ENCODE data around the gene PRR22.
A peak's percentile ranks its signal among the peaks of the same experiment; 100 is the strongest.

Gene PRR22

GRCh38 chr19:5811117-5811516, 26.6 kb upstream of the PRR22 start:
- DNase-seq: no peak

GRCh38 chr19:5809469-5809868, 24.9 kb upstream of the PRR22 start:
- no peak for DNase-seq

- no peak for DNase-seq
These were observed 24.5 kb upstream of the PRR22 start for GRCh38 chr19:5809053-5809452.

- DNase-seq: no peak
These were observed 23.7 kb upstream of the PRR22 start for GRCh38 chr19:5808120-5808816.

GRCh38 chr19:5806905-5807304, 22.4 kb upstream of the PRR22 start:
- no peak for DNase-seq

DNA sequence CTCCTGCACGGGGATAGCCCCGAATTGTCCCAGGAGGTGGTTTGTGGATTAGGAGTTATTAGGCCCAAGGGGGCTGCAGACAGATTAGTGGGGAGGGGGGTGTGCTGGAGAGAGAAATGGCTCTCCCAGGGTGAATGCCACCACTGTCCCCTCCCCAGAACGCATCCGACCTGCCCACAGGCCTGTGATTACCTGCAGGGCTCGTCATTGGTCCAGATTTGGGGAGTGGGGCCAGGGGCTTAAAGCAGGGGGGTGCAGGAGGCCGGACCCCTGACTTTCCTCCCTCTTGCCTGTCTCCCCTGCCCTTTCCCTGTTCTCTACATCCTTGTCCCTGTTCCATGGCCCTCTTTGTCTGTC, 21.6 kb upstream of the PRR22 start:
- DNase-seq: no peak

GRCh38 chr19:5805462-5806132, 21.1 kb upstream of the PRR22 start:
- peak; percentile 77 for DNase-seq

GRCh38 chr19:5804516-5805461, 20.2 kb upstream of the PRR22 start, which contains the start of gene NRTN:
NRTN (plus strand) TSS chr19:5805067; CDS start chr19:5824166, 19,099 bp downstream.
- DNase-seq: peak; percentile 63

DNA sequence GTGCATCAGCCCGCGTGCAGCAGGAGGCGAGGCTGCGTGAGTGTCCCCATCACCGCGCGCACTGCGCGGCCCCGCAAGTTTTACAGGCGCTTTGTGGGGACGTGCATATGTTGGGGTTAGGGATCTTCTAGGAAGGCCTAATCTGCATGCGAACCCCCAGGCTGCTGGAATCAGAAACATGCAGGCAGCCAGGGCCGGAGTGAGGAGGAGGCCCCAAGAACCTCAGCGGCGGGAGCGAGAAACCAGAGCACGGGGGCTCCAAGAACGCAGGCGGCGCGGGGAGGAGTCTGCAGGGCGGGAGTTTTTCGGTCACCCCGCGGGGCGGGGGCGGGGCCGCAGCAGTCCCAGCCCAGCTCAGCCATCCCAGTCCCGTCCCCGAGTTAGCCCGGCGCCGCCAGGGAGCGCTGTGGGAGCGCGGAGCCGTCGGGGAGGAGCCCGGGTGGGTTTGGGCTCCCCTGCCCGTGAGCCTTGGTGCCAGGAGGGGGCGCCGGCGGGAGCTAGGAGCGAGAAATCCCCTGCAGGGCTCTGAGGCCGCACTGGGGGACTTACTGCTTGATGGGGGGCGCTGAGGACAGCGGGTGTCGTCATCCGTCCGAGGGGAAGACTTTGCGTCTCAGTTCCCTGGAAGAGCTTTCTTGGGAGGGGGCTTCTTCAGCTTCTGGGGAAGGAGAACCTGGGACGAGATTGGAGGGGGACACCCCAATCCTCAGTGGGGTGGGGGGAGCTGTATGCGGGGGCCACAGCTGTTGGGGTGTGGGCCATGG, 19.4 kb upstream of the PRR22 start:
- DNase-seq: peak; percentile 97

- no peak for DNase-seq
These were observed 18.9 kb upstream of the PRR22 start for GRCh38 chr19:5803441-5803751.

DNA sequence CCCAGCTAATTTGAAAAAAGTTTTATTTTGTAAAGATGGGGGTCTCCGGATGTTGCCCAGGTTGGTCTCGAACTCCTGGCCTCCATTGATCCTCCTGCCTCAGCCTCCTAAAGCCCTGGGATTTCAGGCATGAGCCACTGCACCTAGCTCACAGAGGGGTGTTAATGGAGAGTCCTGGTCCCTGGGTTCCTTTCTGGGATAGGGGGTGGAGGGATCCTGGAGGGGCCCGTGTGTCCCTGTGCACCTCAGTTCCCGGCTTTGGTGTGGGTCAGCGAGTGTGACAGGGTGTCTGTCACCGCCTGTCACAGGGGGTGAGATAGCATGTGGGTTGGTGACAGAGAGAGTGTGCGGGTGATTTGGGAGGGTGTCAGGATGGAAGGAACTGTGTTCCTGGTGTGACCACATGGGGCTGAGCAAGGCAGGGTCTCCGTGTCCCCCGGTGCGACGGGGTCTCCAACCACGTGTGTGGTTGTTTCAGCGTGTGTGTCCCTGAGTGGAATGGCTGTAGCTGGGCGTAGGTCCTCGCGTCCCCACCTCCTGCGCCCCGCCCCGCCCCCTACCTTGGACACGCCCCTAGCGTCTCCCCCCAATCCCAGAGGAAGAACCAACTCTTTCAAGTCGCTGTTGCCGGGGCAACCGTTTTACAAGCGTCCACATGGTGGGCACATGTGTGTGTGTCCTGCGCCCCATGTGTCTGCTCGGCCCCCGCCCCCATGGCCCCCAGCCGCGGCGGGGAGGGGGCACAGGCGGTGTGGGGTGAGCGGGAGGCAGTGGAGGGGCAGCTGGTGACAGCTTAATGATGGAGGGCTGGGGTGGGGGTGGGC, 17.5 kb upstream of the PRR22 start:
- no peak for DNase-seq

DNA sequence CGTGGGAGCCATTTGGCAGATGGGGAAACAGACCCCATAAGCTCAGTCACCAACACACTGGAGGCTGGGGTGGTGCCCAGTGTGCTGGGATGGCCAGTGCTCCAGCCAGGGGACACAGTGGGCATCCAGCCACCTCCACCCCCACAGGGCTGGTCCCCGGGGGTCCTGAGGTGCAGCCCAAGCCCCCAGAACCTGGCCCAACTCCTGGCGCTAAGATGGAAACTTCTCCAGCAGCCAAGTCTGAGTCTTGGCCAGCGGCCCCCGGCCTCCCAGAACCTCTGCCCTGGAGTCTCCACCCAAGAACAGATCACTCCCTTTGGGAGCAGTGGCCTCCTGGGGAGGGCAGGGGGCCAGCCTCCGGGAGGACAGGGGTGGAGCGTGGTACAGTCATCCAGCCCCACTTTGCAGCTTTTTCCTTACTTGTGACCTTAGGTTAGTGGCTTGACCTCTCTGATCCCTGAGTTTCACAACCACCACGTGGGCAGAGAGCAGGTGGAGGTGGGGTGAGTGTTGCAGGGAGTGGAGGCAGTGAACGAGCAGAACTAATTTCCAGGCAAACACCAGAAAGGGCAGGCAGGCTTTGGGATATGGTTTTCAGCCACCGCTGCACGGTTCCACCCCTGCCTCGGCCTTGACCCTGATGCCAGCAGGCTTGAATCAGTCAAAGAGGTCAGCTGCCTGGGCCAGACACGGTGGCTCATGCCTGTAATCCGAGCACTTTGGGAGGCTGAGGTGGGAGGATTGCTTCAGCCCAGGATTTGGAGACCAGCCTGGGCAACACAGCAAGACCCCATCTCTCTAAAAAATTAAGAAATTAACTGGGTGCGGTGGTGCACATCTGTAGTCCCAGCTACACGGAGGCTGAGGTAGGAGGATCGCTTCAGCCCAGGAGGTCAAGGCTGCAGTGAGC, 16.1 kb upstream of the PRR22 start:
- no peak for DNase-seq

DNA sequence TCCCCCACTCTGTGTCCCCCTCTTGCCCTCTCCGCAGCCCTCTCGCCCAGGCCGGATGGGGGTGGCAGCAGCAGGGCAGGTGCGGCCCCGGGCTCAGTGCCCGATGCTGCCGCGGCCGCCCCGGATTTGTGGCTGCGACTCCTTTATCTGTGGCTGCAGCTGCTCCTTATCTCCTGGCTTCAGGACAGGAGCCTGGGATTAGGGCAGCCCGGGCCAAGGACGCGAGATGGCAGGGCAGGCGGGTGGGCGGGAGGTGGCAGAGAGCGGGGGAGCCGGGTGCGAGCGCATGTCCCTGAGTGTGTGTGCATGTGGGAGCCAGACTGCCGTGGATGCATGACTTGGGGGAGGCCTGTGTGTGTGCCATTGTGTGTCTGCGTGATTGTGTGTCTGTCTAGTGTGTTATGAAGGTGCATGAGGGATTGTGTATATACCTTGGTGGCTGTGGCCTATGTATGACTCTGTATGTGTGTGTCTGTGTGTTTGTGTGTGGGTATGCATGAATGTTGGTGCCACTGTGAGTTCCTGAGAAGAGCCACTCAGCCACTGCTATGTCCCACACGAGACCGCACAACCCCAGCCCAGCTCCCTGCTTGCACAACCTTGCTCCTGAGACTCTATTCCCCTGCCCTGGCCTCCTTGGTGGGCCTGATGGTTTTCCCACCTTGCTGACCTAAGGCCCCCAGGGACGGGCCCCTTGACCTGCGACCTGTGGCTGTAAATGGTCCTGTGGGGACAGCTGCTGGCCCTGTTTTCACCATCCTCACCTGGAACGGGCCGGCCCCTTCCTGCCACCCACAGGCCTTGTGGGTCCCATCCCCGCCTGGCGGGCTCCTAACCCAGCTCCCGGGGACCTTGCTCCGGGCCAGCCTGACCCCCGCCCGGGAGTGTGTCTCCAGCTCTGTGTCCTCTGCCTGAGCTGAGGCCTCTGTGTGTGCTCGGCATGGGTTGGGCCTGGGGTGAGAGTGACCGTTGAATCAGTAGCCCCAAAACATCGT, 15.0 kb upstream of the PRR22 start:
- DNase-seq: no peak

GRCh38 chr19:5798244-5798643, 13.7 kb upstream of the PRR22 start:
- DNase-seq: no peak

- no peak for DNase-seq
These were observed 10.9 kb upstream of the PRR22 start for GRCh38 chr19:5795382-5795919.

DNA sequence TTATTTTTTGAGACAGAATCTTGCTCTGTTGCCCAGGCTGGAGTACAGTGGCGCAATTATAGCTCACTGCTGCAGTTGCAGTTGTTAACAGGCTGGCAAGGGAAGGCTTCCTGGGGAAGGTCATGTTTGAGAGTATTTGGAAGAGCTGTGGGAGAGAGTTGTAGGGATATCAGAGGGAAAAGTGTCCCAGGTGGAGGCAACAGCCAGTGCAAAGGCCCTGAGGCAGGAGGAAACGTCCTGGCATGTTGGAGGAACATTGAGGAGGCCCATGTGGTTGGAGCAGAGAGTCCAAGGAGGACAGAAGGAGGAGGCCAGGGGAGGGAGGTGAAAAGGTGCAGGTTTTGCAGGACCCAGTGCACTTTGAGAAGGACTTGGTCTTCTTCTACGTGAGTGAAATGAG, 8.6 kb upstream of the PRR22 start:
- no peak for DNase-seq

- no peak for DNase-seq
These were observed 7.7 kb upstream of the PRR22 start for GRCh38 chr19:5792224-5792623.

- peak; percentile 97 for DNase-seq
These were observed 6.3 kb upstream of the PRR22 start, which contains the start of gene DUS3L for GRCh38 chr19:5790559-5791520. DUS3L (minus strand) TSS chr19:5791163; CDS start chr19:5791141, 22 bp downstream.
